CD4-positive, alpha-beta memory T cell (primary cell): ENCODE measurements around the gene YWHAQ. TPM values are rescaled to one million over a fixed set of nuclear protein-coding genes. Genes with fewer than 3 reads are reported as not detected.

Experiments
- CTCF ChIA-PET: fragments of 350-600 bp; sonication (Branson Sonifier 250); formaldehyde crosslinking; loops from one replicate; lab custom pipeline; 2021; ENCODE audit warnings: inconsistent platforms; ENCODE audit not compliant: partially characterized antibody; lab: Charles Lee
- POLR2A ChIA-PET: fragments of 350-600 bp; sonication (Branson Sonifier 250); formaldehyde crosslinking; loops from one replicate; lab custom pipeline; 2021; ENCODE audit not compliant: partially characterized antibody; lab: Charles Lee
- DNase-seq, 5 donors: peaks; one replicate each; pipeline versions ENCODE4 v3.0.0 to v3.0.0-alpha.2; 2020 to 2022; ENCODE audit warnings: mixed read lengths in 1 of 5
- H3K27ac ChIP-seq: one replicate; pipeline ENCODE4 v1.7.0; 2013; ENCODE audit warnings: low read depth, low read length
- H3K27me3 ChIP-seq: 2 replicates; pipeline ENCODE4 v1.7.0; 2013; ENCODE audit warnings: mild to moderate bottlenecking, low read length, moderate library complexity; ENCODE audit not compliant: insufficient read depth
- H3K36me3 ChIP-seq: 2 replicates; pipeline ENCODE4 v1.7.0; 2013; ENCODE audit warnings: mild to moderate bottlenecking, low read length, moderate library complexity; ENCODE audit not compliant: insufficient read depth
- H3K4me1 ChIP-seq: 2 replicates; pipeline ENCODE4 v1.7.0; 2013; ENCODE audit warnings: mild to moderate bottlenecking, low read length, moderate library complexity; ENCODE audit not compliant: insufficient read depth
- H3K4me3 ChIP-seq, 2 donors: one replicate each; pipeline ENCODE4 v1.7.0; 2013; ENCODE audit warnings: low read length in 2 of 2, mild to moderate bottlenecking in 1 of 2
- H3K9me3 ChIP-seq, 2 donors: one replicate each; pipeline ENCODE4 v1.7.0; 2013; ENCODE audit warnings: low read length in 2 of 2, control low read depth in 1 of 2; ENCODE audit not compliant: control insufficient read depth in 1 of 2
- H3K27ac Mint-ChIP-seq, 7 donors: one replicate each; pipeline ENCODE4 v1.8.0; 2020 to 2021; ENCODE audit warnings: mixed read lengths in 7 of 7, mild to moderate bottlenecking in 6 of 7, inconsistent platforms in 3 of 7, moderate library complexity in 3 of 7
- H3K27me3 Mint-ChIP-seq, 2 donors: one replicate each; pipeline ENCODE4 v1.8.0; 2020 to 2021; ENCODE audit warnings: mixed read lengths in 2 of 2
- H3K36me3 Mint-ChIP-seq, 2 donors: one replicate each; pipeline ENCODE4 v1.8.0; 2020 to 2021; ENCODE audit warnings: mixed read lengths in 2 of 2, inconsistent platforms in 1 of 2, mild to moderate bottlenecking in 1 of 2
- H3K4me1 Mint-ChIP-seq, 4 donors: one replicate each; pipeline ENCODE4 v1.8.0; 2020 to 2021; ENCODE audit warnings: mixed read lengths in 4 of 4, mild to moderate bottlenecking in 1 of 4
- H3K4me3 Mint-ChIP-seq, 8 donors: one replicate each; pipeline ENCODE4 v1.8.0; 2020 to 2021; ENCODE audit warnings: mixed read lengths in 8 of 8, mild to moderate bottlenecking in 7 of 8, moderate library complexity in 6 of 8, inconsistent platforms in 3 of 8
- H3K9me3 Mint-ChIP-seq, 8 donors: one replicate each; pipeline ENCODE4 v1.8.0; 2020 to 2021; ENCODE audit warnings: mixed read lengths in 8 of 8, mild to moderate bottlenecking in 5 of 8, inconsistent platforms in 3 of 8, moderate library complexity in 1 of 8
- intact Hi-C: fragments of 100-400 bp; cut with micrococcal nuclease; formaldehyde crosslinking; loops from one replicate; pipeline ENCODE4 v1.15.1; 2023
- polyA plus RNA-seq, 2 donors: library from polyadenylated mRNA; unstranded; fragments of 300-500 nt; fragmentation: Illumina TruSeq; gene quantifications; one replicate each; pipeline ENCODE4 v1.2.3, GENCODE V29; 2021
- total RNA-seq, 2 experiments: library from RNA; stranded (reverse); gene quantifications; one replicate each; pipeline ENCODE4 v1.2.3, GENCODE V29; 2021

The YWHAQ gene
- total and polyA plus RNA-seq, 4 experiments from 2014 or later: 124 to 504 (median 220) TPM

- peaks cover 18 to 40% (median 30%) of the 10 kb centered on the region in 4 donors for H3K4me1 Mint-ChIP-seq
- no peaks in the 10 kb centered on the region for H3K36me3 ChIP-seq
- no peaks in the 10 kb centered on the region for H3K27me3 Mint-ChIP-seq
- POLR2A ChIA-PET: no interaction called here
- H3K27ac ChIP-seq: no peak overlapping the region
- H3K36me3 Mint-ChIP-seq: no peaks in the 10 kb centered on the region
- H3K27me3 ChIP-seq: no peaks in the 10 kb centered on the region
- peak overlapping the region in 2 of 8 donors; percentile 15 to 24 for H3K4me3 Mint-ChIP-seq
- H3K4me3 ChIP-seq: no peak overlapping the region
- DNase-seq: no peak
- CTCF ChIA-PET: no interaction called here
- H3K27ac Mint-ChIP-seq: peak overlapping the region in 2 of 7 donors; percentile 5 to 47
- H3K9me3 ChIP-seq: no peaks in the 10 kb centered on the region
- H3K4me1 ChIP-seq: peaks cover 28% of the 10 kb centered on the region
- intact Hi-C loops: no loop called here
- no peaks in the 10 kb centered on the region for H3K9me3 Mint-ChIP-seq
These were observed 30.5 kb upstream of the YWHAQ start for GRCh38 chr2:9661261-9661660.

- H3K27ac ChIP-seq: no peak overlapping the region
- Mint-ChIP-seq H3K27ac (peak overlapping the region in 3 of 7 donors; percentile 6 to 64 (median 58)), H3K4me1 (peaks cover 19 to 44% (median 34%) of the 10 kb centered on the region in 4 donors), H3K27me3 (no peaks in the 10 kb centered on the region), H3K9me3 (no peaks in the 10 kb centered on the region), H3K4me3 (peak overlapping the region in 1 of 8 donors; percentile 24), H3K36me3 (no peaks in the 10 kb centered on the region)
- no peaks in the 10 kb centered on the region for H3K27me3 ChIP-seq
- peaks cover 32% of the 10 kb centered on the region for H3K4me1 ChIP-seq
- POLR2A ChIA-PET: interaction anchor here (1.1 kb wide), 1 partner anchor 104 kb away, joined by 7 read pairs; no protein-coding TSS in a partner anchor
- H3K4me3 ChIP-seq: no peak overlapping the region
- DNase-seq: no peak
- no peaks in the 10 kb centered on the region for H3K36me3 ChIP-seq
- intact Hi-C loops: no loop called here
- H3K9me3 ChIP-seq: no peaks in the 10 kb centered on the region
- CTCF ChIA-PET: no interaction called here
These were observed 30.0 kb upstream of the YWHAQ start for GRCh38 chr2:9660781-9661180.

GRCh38 chr2:9660154-9660553 lies 29.4 kb upstream of the YWHAQ start:
- Mint-ChIP-seq H3K27me3 (no peaks in the 10 kb centered on the region), H3K27ac (peak overlapping the region in 1 of 7 donors; percentile 6), H3K4me3 (no peak overlapping the region), H3K9me3 (no peaks in the 10 kb centered on the region), H3K36me3 (no peaks in the 10 kb centered on the region), H3K4me1 (peaks cover 24 to 51% (median 39%) of the 10 kb centered on the region in 4 donors)
- Histone ChIP-seq H3K4me3 (no peak overlapping the region), H3K36me3 (no peaks in the 10 kb centered on the region), H3K9me3 (no peaks in the 10 kb centered on the region), H3K4me1 (peaks cover 39% of the 10 kb centered on the region), H3K27me3 (no peaks in the 10 kb centered on the region), H3K27ac (no peak overlapping the region)
- CTCF ChIA-PET: no interaction called here
- POLR2A ChIA-PET: interaction anchor here (0.7 to 1.1 kb wide), 3 partner anchors 30 to 103 kb away, joined by 3 to 7 read pairs (median 4); no protein-coding TSS in a partner anchor
- intact Hi-C loops: no loop called here
- DNase-seq: no peak

- Histone ChIP-seq H3K9me3 (no peaks in the 10 kb centered on the region), H3K27ac (no peak overlapping the region), H3K4me3 (no peak overlapping the region), H3K4me1 (peaks cover 46% of the 10 kb centered on the region), H3K36me3 (no peaks in the 10 kb centered on the region), H3K27me3 (no peaks in the 10 kb centered on the region)
- intact Hi-C loops: no loop called here
- CTCF ChIA-PET: no interaction called here
- no peaks in the 10 kb centered on the region for H3K9me3 Mint-ChIP-seq
- DNase-seq: no peak
- no peaks in the 10 kb centered on the region for H3K27me3 Mint-ChIP-seq
- peak overlapping the region in 3 of 7 donors; percentile 9 to 61 (median 14) for H3K27ac Mint-ChIP-seq
- H3K4me1 Mint-ChIP-seq: peaks cover 27 to 57% (median 39%) of the 10 kb centered on the region in 4 donors
- no peak overlapping the region for H3K4me3 Mint-ChIP-seq
- no peaks in the 10 kb centered on the region for H3K36me3 Mint-ChIP-seq
- POLR2A ChIA-PET: no interaction called here
These were observed 28.2 kb upstream of the YWHAQ start for GRCh38 chr2:9658972-9659371.

- no peaks in the 10 kb centered on the region for H3K9me3 Mint-ChIP-seq
- H3K4me3 Mint-ChIP-seq: peak overlapping the region in 1 of 8 donors; percentile 6
- ChIA-PET CTCF (interaction anchor here (1.1 to 1.5 kb wide), 3 partner anchors 10 to 19 kb away, joined by 3 to 4 read pairs (median 4); no protein-coding TSS in a partner anchor), POLR2A (interaction anchor here (0.6 to 2.1 kb wide), 4 partner anchors 24 to 137 kb away, joined by 3 to 11 read pairs (median 3); partner anchors contain the start of gene YWHAQ)
- peaks cover 35% of the 10 kb centered on the region for H3K4me1 ChIP-seq
- H3K4me3 ChIP-seq: no peak overlapping the region
- no peaks in the 10 kb centered on the region for H3K27me3 Mint-ChIP-seq
- H3K4me1 Mint-ChIP-seq: peaks cover 19 to 48% (median 30%) of the 10 kb centered on the region in 4 donors
- no peaks in the 10 kb centered on the region for H3K27me3 ChIP-seq
- DNase-seq: no peak
- H3K36me3 ChIP-seq: no peaks in the 10 kb centered on the region
- no peaks in the 10 kb centered on the region for H3K36me3 Mint-ChIP-seq
- no peaks in the 10 kb centered on the region for H3K9me3 ChIP-seq
- peak overlapping the region in 3 of 7 donors; percentile 18 to 87 (median 58) for H3K27ac Mint-ChIP-seq
- H3K27ac ChIP-seq: no peak overlapping the region
- intact Hi-C loops: no loop called here
These were observed 26.9 kb upstream of the YWHAQ start for GRCh38 chr2:9657731-9658130.

GRCh38 chr2:9657083-9657482 lies 26.3 kb upstream of the YWHAQ start:
- no peaks in the 10 kb centered on the region for H3K36me3 ChIP-seq
- H3K9me3 ChIP-seq: no peaks in the 10 kb centered on the region
- H3K9me3 Mint-ChIP-seq: no peaks in the 10 kb centered on the region
- H3K27ac ChIP-seq: no peak overlapping the region
- ChIA-PET POLR2A (interaction anchor here (1.4 to 2.1 kb wide), 2 partner anchors 26 to 79 kb away, joined by 3 to 11 read pairs; partner anchors contain the start of gene YWHAQ), CTCF (interaction anchor here (0.8 to 1.5 kb wide), 4 partner anchors 9 to 79 kb away, joined by 3 to 4 read pairs (median 4); no protein-coding TSS in a partner anchor)
- H3K27me3 ChIP-seq: no peaks in the 10 kb centered on the region
- H3K27me3 Mint-ChIP-seq: no peaks in the 10 kb centered on the region
- H3K4me1 Mint-ChIP-seq: peaks cover 18 to 46% (median 29%) of the 10 kb centered on the region in 4 donors
- H3K27ac Mint-ChIP-seq: peak overlapping the region in 3 of 7 donors; percentile 81 to 89 (median 87)
- intact Hi-C loops: no loop called here
- H3K36me3 Mint-ChIP-seq: no peaks in the 10 kb centered on the region
- no peak overlapping the region for H3K4me3 ChIP-seq
- no peak for DNase-seq
- H3K4me1 ChIP-seq: peaks cover 35% of the 10 kb centered on the region
- peak overlapping the region in 3 of 8 donors; percentile 37 to 43 (median 37) for H3K4me3 Mint-ChIP-seq

- Mint-ChIP-seq H3K4me3 (peak overlapping the region in 7 of 8 donors; percentile 35 to 78 (median 61)), H3K4me1 (peaks cover 17 to 45% (median 27%) of the 10 kb centered on the region in 4 donors), H3K27me3 (no peaks in the 10 kb centered on the region), H3K9me3 (no peaks in the 10 kb centered on the region), H3K36me3 (no peaks in the 10 kb centered on the region), H3K27ac (peak overlapping the region; percentile 59 to 90 (median 87))
- Histone ChIP-seq H3K36me3 (no peaks in the 10 kb centered on the region), H3K4me3 (no peak overlapping the region), H3K9me3 (no peaks in the 10 kb centered on the region), H3K4me1 (peaks cover 35% of the 10 kb centered on the region), H3K27ac (no peak overlapping the region), H3K27me3 (no peaks in the 10 kb centered on the region)
- DNase-seq: peak; percentile 23 to 86 (median 30)
- intact Hi-C loops: no loop called here
- CTCF ChIA-PET: no interaction called here
- POLR2A ChIA-PET: interaction anchor here (0.8 to 2.1 kb wide), 3 partner anchors 25 to 97 kb away, joined by 3 to 11 read pairs (median 4); partner anchors contain the start of gene YWHAQ
These were observed 25.5 kb upstream of the YWHAQ start for GRCh38 chr2:9656270-9656766.
